Ecto neural progenitor cell (in vitro differentiated cells): ENCODE measurements around the gene PROZ.

Experiments
- DNase-seq: peaks from one replicate; pipeline ENCODE4 v3.0.0-alpha.2; 2018; ENCODE audit warnings: low spot score

PROZ gene

GRCh38 chr13:113119822-113120189 is 38.6 kb upstream of the PROZ start:
- DNase-seq: peak; percentile 23

GRCh38 chr13:113120300-113121182 is 37.9 kb upstream of the PROZ start:
- DNase-seq: peak; percentile 41

DNA sequence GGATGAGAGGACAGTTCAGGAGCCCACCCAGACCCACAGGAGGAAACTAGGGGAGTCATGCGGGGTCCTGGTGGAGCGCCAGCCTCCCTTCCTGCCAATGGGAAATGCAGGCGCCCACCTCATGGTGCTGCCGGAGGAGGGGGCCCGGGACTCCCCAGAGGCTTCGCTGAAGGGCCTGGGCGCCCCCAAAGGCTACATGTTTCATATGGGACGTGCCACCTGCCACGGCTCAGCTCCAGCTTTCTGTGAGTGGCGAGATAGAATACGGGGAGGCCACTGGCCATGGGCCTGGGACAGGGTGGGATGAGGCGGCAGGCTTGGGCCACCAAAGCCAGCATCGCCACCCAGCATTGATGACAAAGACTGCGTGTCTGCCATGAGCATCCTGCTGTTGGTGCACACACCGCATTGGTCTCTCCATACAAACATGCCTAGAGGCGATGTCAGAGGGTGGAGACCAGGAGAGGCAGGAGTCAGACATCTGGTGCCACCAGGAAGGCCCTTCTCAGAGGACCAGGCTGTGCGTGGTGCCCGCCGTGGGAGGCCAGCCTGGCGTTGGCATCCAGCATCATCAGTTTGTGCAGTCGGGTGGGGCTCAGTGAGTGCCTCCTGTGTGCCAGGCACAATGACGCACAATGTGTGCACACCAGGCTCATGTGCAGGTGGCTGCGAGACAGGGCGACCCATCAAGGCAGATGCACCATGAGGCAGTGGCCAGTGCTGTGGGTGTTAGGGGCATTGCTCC is 37.1 kb upstream of the PROZ start:
- peak; percentile 38 for DNase-seq

GRCh38 chr13:113121928-113122471 is 36.4 kb upstream of the PROZ start:
- peak; percentile 48 for DNase-seq

GRCh38 chr13:113122550-113123225 is 35.8 kb upstream of the PROZ start, which contains the start of gene F10:
TSS of gene F10 (plus strand) at chr13:113122799. CDS start at chr13:113122856, 57 bp downstream.
- DNase-seq: peak; percentile 86

DNA sequence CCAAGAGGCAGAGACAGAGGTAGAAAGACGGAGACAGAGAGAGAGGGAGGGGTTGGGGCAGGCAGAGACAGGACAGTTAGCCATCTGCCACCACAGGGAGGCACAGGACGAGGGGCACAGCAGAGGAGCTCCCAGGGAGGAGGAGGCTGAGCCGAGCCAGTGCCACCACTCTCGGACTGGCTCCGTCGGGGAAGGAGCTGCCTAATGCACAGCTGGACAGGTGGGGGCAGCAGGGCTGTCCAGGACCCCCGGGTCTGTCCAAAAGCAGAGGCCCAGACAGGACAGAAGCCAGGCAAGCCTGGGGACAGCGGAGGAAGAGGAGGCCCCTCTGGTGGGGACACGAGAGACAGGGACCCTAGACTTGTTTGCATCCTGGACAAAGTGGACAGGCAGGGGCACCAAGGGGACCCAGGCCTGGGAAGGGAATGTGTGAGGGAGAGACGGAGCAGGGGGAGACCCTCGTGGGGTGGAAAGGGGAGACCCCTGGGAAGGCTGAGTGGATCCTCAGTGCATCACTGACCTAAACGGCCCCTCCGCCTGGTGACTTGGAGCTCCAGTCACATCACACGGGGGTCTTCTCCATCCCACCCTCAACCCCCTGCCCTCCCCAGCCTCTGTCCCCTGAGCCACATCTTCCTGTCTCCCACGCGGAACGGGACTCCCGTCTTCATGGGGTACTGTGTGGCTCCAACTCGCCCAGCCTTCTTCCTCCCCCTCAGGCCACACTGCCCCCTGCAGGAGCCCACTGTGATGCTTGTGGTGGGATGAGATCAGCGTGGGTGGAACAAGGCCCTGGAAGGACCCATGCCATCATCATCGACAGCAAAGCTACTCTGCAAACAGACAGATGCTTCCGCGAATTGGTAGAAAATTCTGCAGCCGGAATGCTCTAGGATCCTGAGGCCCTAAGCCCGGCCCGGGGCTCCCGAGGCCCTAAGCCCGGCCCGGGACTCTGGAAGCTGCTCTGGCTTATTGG is 34.9 kb upstream of the PROZ start:
- DNase-seq: peak; percentile 52

DNA sequence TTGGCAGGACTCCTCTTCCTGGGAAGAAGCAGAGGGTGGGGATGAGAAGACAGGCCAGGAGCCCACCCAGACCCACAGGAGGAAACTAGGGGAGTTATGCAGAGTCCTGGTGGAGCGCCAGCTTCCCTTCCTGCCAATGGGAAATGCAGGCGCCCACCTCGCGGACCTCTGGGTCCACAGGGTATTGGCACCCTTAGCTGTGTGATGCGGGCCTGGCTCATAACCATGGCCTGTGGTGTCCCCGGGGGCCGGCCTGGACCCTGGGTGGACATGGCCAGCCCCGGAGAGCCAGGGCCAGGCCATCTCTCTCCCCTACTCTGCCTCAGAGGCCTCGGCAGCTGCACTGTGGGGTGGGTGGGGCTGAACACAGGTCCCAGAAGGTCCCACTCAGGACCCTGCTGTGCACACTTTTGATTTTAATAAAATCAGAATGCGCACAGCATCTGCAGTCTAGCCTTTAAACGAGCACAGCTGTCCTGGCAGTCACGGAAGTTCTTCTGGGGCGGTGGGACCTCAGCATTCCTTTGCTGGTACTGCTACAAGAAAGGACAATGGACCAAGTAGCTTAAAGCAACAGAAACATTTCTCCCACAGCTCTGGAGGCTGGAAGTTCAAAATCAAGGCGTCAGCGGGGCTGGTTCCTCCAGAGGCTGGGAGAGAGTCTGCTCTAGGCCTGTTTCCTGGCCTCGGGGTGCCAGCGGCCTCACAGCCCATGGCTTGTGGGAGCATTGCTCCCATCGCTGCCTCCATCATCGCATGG is 34.1 kb upstream of the PROZ start:
- DNase-seq: no peak

DNA sequence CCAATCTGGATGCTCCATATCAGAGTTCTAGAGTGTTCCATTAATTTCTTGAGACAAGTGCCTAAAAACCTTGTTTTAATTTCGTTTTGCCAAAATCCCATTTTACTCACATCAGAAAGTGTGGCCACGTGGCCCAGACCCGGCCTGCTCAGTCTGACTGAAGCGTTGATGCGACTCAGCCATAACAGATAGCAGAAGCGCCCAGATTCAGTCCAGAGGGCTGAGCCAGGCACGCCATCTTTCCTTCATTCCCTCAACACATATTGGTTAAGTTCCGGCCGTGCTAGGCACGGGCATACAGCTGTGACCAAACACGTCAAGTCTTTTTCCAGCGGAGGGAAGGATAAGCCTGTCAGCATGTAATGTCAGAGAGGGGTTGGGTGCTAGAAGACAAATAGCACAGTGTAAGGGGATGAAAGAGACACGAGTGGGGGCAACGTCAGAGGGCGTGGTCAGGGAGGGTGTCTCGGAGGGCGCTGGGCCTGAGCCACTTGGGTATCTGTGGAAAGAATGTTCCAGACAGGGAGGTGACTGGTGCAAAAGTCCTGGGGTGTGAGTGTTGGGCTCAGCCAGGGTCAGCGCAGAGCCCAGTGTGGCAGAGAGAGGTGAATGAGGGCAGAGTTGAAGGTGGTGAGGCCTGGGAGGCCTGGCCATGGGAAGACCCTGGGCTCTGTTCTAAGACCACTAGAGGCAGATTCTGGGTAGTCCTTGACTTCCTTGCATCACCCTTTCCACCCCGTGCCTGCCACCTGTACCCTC is 32.8 kb upstream of the PROZ start:
- peak; percentile 27 for DNase-seq

- DNase-seq: no peak
Measured at GRCh38 chr13:113126265-113127150, 31.9 kb upstream of the PROZ start.

- DNase-seq: no peak
Measured at GRCh38 chr13:113129480-113129879, 29.0 kb upstream of the PROZ start.

GRCh38 chr13:113129921-113130750 is 28.3 kb upstream of the PROZ start:
- peak; percentile 40 for DNase-seq

DNA sequence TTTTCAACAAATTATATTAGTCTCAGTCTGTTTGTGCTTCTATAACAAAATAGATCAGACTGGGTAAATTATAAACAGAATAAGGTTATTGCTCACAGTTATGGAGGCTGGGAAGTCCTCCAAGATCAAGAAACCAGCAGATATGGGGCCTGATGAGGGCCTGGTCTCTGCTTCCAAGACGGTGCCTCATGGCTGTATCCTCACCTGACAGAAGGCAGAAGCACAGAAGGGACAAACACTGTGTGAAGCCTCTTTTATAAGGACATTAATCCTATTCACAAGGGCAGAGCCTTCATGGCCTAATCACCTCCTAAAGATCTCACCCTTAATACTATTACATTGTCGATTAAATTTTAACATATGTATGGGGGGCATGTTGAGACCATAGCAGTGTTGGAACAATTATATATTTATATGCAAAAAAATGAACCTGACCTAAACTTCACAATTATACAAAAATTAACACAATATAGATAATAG is 23.1 kb upstream of the PROZ start:
- DNase-seq: no peak

- DNase-seq: peak; percentile 33
Measured at GRCh38 chr13:113137691-113138298, 20.7 kb upstream of the PROZ start.

- peak; percentile 30 for DNase-seq
Measured at GRCh38 chr13:113138792-113139551, 19.5 kb upstream of the PROZ start.

DNA sequence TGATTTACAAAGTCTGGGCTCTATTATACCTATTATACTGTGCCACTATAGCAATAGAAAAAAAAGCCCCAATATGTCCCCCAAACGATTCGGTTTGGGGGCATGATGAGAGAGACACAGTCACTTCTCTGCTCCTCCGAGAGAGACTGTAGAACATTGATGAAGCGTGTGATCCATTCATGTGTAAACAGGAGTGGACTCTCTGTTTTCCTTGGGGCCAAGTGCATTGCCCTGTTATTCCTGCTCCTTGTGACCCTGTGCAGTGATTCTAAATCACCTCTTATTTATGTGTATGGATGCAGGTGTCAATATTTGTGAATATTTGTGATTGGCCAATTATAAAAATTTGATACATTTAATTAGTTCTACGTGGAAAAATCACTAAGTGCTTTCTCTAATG is 18.9 kb upstream of the PROZ start:
- peak; percentile 8 for DNase-seq
